Right atrium auricular region (tissue), 2 donors: ENCODE results near the gene NDUFB7. TPM values are rescaled to one million over a fixed set of nuclear protein-coding genes. Genes with fewer than 3 reads are reported as not detected.
"Not testable (repeated sequence)": the region's sequence is repeated elsewhere in the genome, so short reads cannot be mapped to it uniquely, and the experiment has no call there.

Experiments used
- DNase-seq: peaks from one replicate; pipeline ENCODE4 v3.0.0-alpha.2; 2019; ENCODE audit warnings: low spot score
- H3K27ac ChIP-seq, 2 donors: fragments of 200-600 bp; sonication (generic); 1 replicate in 1 of 2; 2 replicates in 1 of 2; pipeline ENCODE4 v1.5.1; 2016 to 2019
- H3K27me3 ChIP-seq, 2 donors: fragments of 200-600 bp; sonication (generic); one replicate each; pipeline versions ENCODE4 v1.5.1 to v1.6.0; 2017 to 2019
- H3K36me3 ChIP-seq: fragments of 200-600 bp; sonication (generic); one replicate; pipeline ENCODE4 v1.5.1; 2016
- H3K4me1 ChIP-seq, 2 donors: fragments of 200-600 bp; sonication (generic); one replicate each; pipeline versions ENCODE4 v1.5.1 to v1.6.0; 2017 to 2019
- H3K4me3 ChIP-seq, 2 donors: fragments of 200-600 bp; sonication (generic); 1 replicate in 1 of 2; 2 replicates in 1 of 2; pipeline ENCODE4 v1.5.1; 2017 to 2019; ENCODE audit warnings: mild to moderate bottlenecking in 1 of 2, moderate library complexity in 1 of 2
- H3K9me3 ChIP-seq, 2 donors: fragments of 200-600 bp; sonication (generic); one replicate each; pipeline ENCODE4 v1.5.1; 2019
- CTCF ChIP-seq, 2 donors: fragments of 200-600 bp; sonication (generic); IDR thresholded peaks; one replicate each; pipeline ENCODE4 v1.5.1; 2019; ENCODE audit warnings: antibody characterized with exemption in 2 of 2
- total RNA-seq, 2 donors: library from RNA; depleted of rRNA; stranded (reverse); fragments of >200 nt; gene quantifications; one replicate each; pipeline ENCODE4 v1.1.0, GENCODE V29; 2016

Gene NDUFB7
- total RNA-seq, 2 donors from 2014 or later, result 593 to 729 TPM

GRCh38 chr19:14612657-14613056, 40.8 kb upstream of the NDUFB7 start:
- Histone ChIP-seq H3K9me3 (no peaks in the 10 kb centered on the region), H3K36me3 (no peaks in the 10 kb centered on the region), H3K27me3 (no peaks in the 10 kb centered on the region), H3K4me3 (no peak overlapping the region), H3K27ac (no peak overlapping the region), H3K4me1 (no peaks in the 10 kb centered on the region)
- no peak for TF ChIP-seq CTCF (IDR thresholded peaks at IDR 0.05)
- no peak for DNase-seq

- not testable (repeated sequence) for H3K27ac ChIP-seq, H3K9me3 ChIP-seq, DNase-seq
Measured at GRCh38 chr19:14612242-14612641, 40.4 kb upstream of the NDUFB7 start.

GRCh38 chr19:14611051-14611450, 39.2 kb upstream of the NDUFB7 start:
- H3K27me3 ChIP-seq, result no peaks in the 10 kb centered on the region
- no peak for TF ChIP-seq CTCF (IDR thresholded peaks at IDR 0.05)
- no peaks in the 10 kb centered on the region for H3K4me1 ChIP-seq
- no peak for DNase-seq
- no peaks in the 10 kb centered on the region for H3K9me3 ChIP-seq
- H3K27ac ChIP-seq, result no peak overlapping the region
- H3K4me3 ChIP-seq, result no peak overlapping the region
- no peaks in the 10 kb centered on the region for H3K36me3 ChIP-seq

More at GRCh38 chr19:14612242-14612641, 40.4 kb upstream of the NDUFB7 start:
- not testable (repeated sequence) for H3K27me3 ChIP-seq, H3K36me3 ChIP-seq, H3K4me1 ChIP-seq, H3K4me3 ChIP-seq

- no peaks in the 10 kb centered on the region for H3K9me3 ChIP-seq
- no peak for TF ChIP-seq CTCF (IDR thresholded peaks at IDR 0.05)
- no peak overlapping the region for H3K4me3 ChIP-seq
Measured at GRCh38 chr19:14606627-14607026, 34.8 kb upstream of the NDUFB7 start.

GRCh38 chr19:14603990-14604387, 32.1 kb upstream of the NDUFB7 start:
- H3K27ac ChIP-seq, result no peak overlapping the region
- H3K4me3 ChIP-seq, result no peak overlapping the region
- H3K36me3 ChIP-seq, result no peaks in the 10 kb centered on the region
- TF ChIP-seq CTCF (IDR thresholded peaks at IDR 0.05), result no peak
- no peaks in the 10 kb centered on the region for H3K4me1 ChIP-seq
- no peak for DNase-seq
- H3K27me3 ChIP-seq, result no peaks in the 10 kb centered on the region
- H3K9me3 ChIP-seq, result no peaks in the 10 kb centered on the region

More at GRCh38 chr19:14606627-14607026, 34.8 kb upstream of the NDUFB7 start:
- Histone ChIP-seq H3K4me1 (no peaks in the 10 kb centered on the region), H3K27me3 (no peaks in the 10 kb centered on the region), H3K36me3 (no peaks in the 10 kb centered on the region), H3K27ac (no peak overlapping the region)
- DNase-seq, result no peak

- Histone ChIP-seq H3K4me1 (no peaks in the 10 kb centered on the region), H3K9me3 (no peaks in the 10 kb centered on the region), H3K4me3 (no peak overlapping the region), H3K27me3 (no peaks in the 10 kb centered on the region), H3K27ac (no peak overlapping the region), H3K36me3 (no peaks in the 10 kb centered on the region)
- DNase-seq, result no peak
- no peak for TF ChIP-seq CTCF (IDR thresholded peaks at IDR 0.05)
Measured at GRCh38 chr19:14599548-14600147, 27.8 kb upstream of the NDUFB7 start.
